ENCODE results near the gene ATOX1. TPM values are rescaled to one million over a fixed set of nuclear protein-coding genes. Genes with fewer than 3 reads are reported as not detected.

ATOX1 gene
- total and polyA plus RNA-seq, 2 of the 13 experiments (the other 11 are each of a cell fraction or from before 2014, with no cell fraction given), result 62.4 to 124 TPM

GRCh38 chr5:151699071-151699901 lies 59.1 kb downstream of the ATOX1 start:
- Histone ChIP-seq H3K4me3 (replicated peaks in 1 of 3; ENCODE audit: insufficient read depth in 1 of 3, low read depth in 2 of 3, low read length in 3 of 3) (peak overlapping the region in 1 of 3 experiments; percentile 21; a peak in 2 of 6 replicates), H3K79me2 (ENCODE audit: insufficient read depth, low read length) (no peaks in the 10 kb centered on the region), H3K27ac (ENCODE audit: extremely low read length, insufficient read depth, low read length) (no peak overlapping the region), H3K4me2 (ENCODE audit: low read depth, low read length) (peak overlapping the region; percentile 50), H3K9me3 (ENCODE audit: low read length) (no peaks in the 10 kb centered on the region), H3K4me1 (ENCODE audit: insufficient read depth, low read length) (peaks cover 78% of the 10 kb centered on the region), H2AFZ (ENCODE audit: low read length) (no peak overlapping the region), H3K9ac (ENCODE audit: insufficient read depth, low read depth, low read length) (peak overlapping the region; percentile 20; the same call in 1 of the 2 replicates), H3K36me3 (replicated peaks in 1 of 2; ENCODE audit: control insufficient read depth in 1 of 2, insufficient read depth in 2 of 2, low read length in 2 of 2) (no peaks in the 10 kb centered on the region), H3K27me3 (ENCODE audit: control insufficient read depth in 1 of 2, insufficient read depth in 2 of 2, low read length in 2 of 2) (no peaks in the 10 kb centered on the region), H4K20me1 (ENCODE audit: insufficient read depth, low read length) (no peaks in the 10 kb centered on the region)
- in situ Hi-C loops (cut with HindIII; ENCODE audit: extremely low pct_ligation_motif_present, low pct_unique_long_range_greater_than_20kb), result no loop called here
- no TSS peak for BruUV-seq (replicated peaks)
- intact Hi-C loops (cut with micrococcal nuclease; ENCODE audit: unreplicated experiment), result no loop called here
- FAIRE-seq (peak; percentile 42), ATAC-seq (peak; percentile 48), DNase-seq (ENCODE audit: low spot score) (peak; percentile 52)
- WGBS (ENCODE audit: low lambda C conversion rate), result 56% methylated on average over 13 of the region's 13 CpGs
- POLR2A ChIA-PET, result interaction anchor here (0.7 kb wide), 1 partner anchor 15 kb away, joined by 3 read pairs; no protein-coding TSS in a partner anchor
- CTCF ChIA-PET (ENCODE audit: low intra/inter-chr PET ratio, low total read pairs), result no interaction called here
- TF ChIP-seq ZNF275 (CRISPR knock-in tag; IDR thresholded peaks at IDR 0.05; ENCODE audit: borderline replicate concordance) (no peak), ZNF549 (CRISPR knock-in tag; IDR thresholded peaks at IDR 0.05) (no peak), ZFY (CRISPR knock-in tag; IDR thresholded peaks at IDR 0.05) (no peak), ZNF792 (CRISPR knock-in tag; IDR thresholded peaks at IDR 0.05) (no peak), ZNF317 (CRISPR knock-in tag; IDR thresholded peaks at IDR 0.05) (no peak), ZNF564 (CRISPR knock-in tag; IDR thresholded peaks at IDR 0.05) (no peak), ATF3 (CRISPR knock-in tag; IDR thresholded peaks at IDR 0.05) (peak; percentile 43; the same call in 1 of the 2 replicates), RARG (CRISPR knock-in tag; IDR thresholded peaks at IDR 0.05; ENCODE audit: low read depth) (no peak), ZNF773 (CRISPR knock-in tag; IDR thresholded peaks at IDR 0.05; ENCODE audit: borderline replicate concordance) (no peak), FOSL2 (CRISPR knock-in tag; IDR thresholded peaks at IDR 0.05) (peak; percentile 47; the same call in 1 of the 2 replicates), ZBTB40 (IDR thresholded peaks at IDR 0.05) (no peak), ZBTB40 (CRISPR knock-in tag; IDR thresholded peaks at IDR 0.05) (no peak), HOXA3 (CRISPR knock-in tag; IDR thresholded peaks at IDR 0.05) (no peak)

Measured in HepG2 (cell line).